ENCODE results near the gene SIAH3. TPM values are rescaled to one million over a fixed set of nuclear protein-coding genes. Genes with fewer than 3 reads are reported as not detected.

The SIAH3 gene
- total and polyA plus RNA-seq, 2 experiments from 2014 or later: 0.13 to 0.17 TPM

GRCh38 chr13:45860240-45860639, 8.7 kb upstream of the SIAH3 start (continued):
- TF ChIP-seq CTCF (conservative IDR thresholded peaks at IDR 0.05; ENCODE audit: low read depth in 2 of 2): no peak
- no peak for TF ChIP-seq JUNB (IDR thresholded peaks at IDR 0.05; ENCODE audit: unreplicated experiment)
- no peak for TF ChIP-seq EZH2phosphoT487 (IDR thresholded peaks at IDR 0.05; ENCODE audit: unreplicated experiment)
- no peak for TF ChIP-seq ZNF114 (CRISPR knock-in tag; IDR thresholded peaks at IDR 0.05)

- no peaks in the 10 kb centered on the region for H3K36me3 ChIP-seq (ENCODE audit: insufficient read depth)
- no peak overlapping the region for H3K27ac Mint-ChIP-seq
- peaks cover 15% of the 10 kb centered on the region; the same call in 2 of the 3 replicates for H3K4me1 Mint-ChIP-seq
- H3K4me2 ChIP-seq: no peak overlapping the region
- peaks cover 9% of the 10 kb centered on the region for H3K4me1 ChIP-seq (ENCODE audit: insufficient read depth)
- no peaks in the 10 kb centered on the region for H3F3A ChIP-seq (replicated peaks; ENCODE audit: low read depth)
- DNase-seq (ENCODE audit: low spot score): peak; percentile 72
- H3K27me3 Mint-ChIP-seq (ENCODE audit: insufficient read depth, low read depth, poor library complexity): peaks cover 2% of the 10 kb centered on the region
- no peaks in the 10 kb centered on the region for H3K9me2 ChIP-seq (ENCODE audit: insufficient read depth)
- no peak for TF ChIP-seq JUNB (IDR thresholded peaks at IDR 0.05; ENCODE audit: unreplicated experiment)
- TF ChIP-seq POLR2AphosphoS5 (IDR thresholded peaks at IDR 0.05; ENCODE audit: low read depth): no peak
- TF ChIP-seq STAT1 (IDR thresholded peaks at IDR 0.05; ENCODE audit: unreplicated experiment): no peak
- no peak for TF ChIP-seq CREB1 (CRISPR knock-in tag; IDR thresholded peaks at IDR 0.05; ENCODE audit: low read depth)
- no peak overlapping the region for H3K4me3 Mint-ChIP-seq
- no peaks in the 10 kb centered on the region for H3K27me3 ChIP-seq (ENCODE audit: insufficient read depth)
- H3K36me3 Mint-ChIP-seq (ENCODE audit: low read depth): no peaks in the 10 kb centered on the region
- no peaks in the 10 kb centered on the region for H4K20me1 ChIP-seq (replicated peaks; ENCODE audit: insufficient read depth)
- no peaks in the 10 kb centered on the region for H3K79me2 ChIP-seq (replicated peaks; ENCODE audit: insufficient read depth)
- no peaks in the 10 kb centered on the region for H3K9me3 Mint-ChIP-seq
- H3K4me3 ChIP-seq: no peak overlapping the region
- peak; percentile 95 for ATAC-seq
- no peak overlapping the region for H2AFZ ChIP-seq
- no peak overlapping the region for H3K27ac ChIP-seq (ENCODE audit: low read depth)
Measured at GRCh38 chr13:45859705-45860104, 8.2 kb upstream of the SIAH3 start.

GRCh38 chr13:45852494-45852893, 941 bp upstream of the SIAH3 start:
- peak; percentile 27 for DNase-seq (ENCODE audit: low spot score)
- no peak overlapping the region; the same call in 2 of the 3 replicates for H3K4me3 Mint-ChIP-seq
- H3K27me3 ChIP-seq (ENCODE audit: insufficient read depth): peaks cover 35% of the 10 kb centered on the region
- TF ChIP-seq ZNF114 (CRISPR knock-in tag; IDR thresholded peaks at IDR 0.05): no peak
- TF ChIP-seq POLR2AphosphoS5 (IDR thresholded peaks at IDR 0.05; ENCODE audit: low read depth): no peak
- no peak for TF ChIP-seq CTCF (conservative IDR thresholded peaks at IDR 0.05; ENCODE audit: low read depth in 2 of 2)
- no peak for TF ChIP-seq ZNF331 (CRISPR knock-in tag; IDR thresholded peaks at IDR 0.05; ENCODE audit: low read depth)
- TF ChIP-seq JUNB (IDR thresholded peaks at IDR 0.05; ENCODE audit: unreplicated experiment): no peak
- TF ChIP-seq ETS1 (IDR thresholded peaks at IDR 0.05): no peak
- TF ChIP-seq EZH2 (IDR thresholded peaks at IDR 0.05; ENCODE audit: low read depth, unreplicated experiment): no peak
- no peak for TF ChIP-seq REST (IDR thresholded peaks at IDR 0.05; ENCODE audit: unreplicated experiment)
- no peak for TF ChIP-seq EZH2phosphoT487 (IDR thresholded peaks at IDR 0.05; ENCODE audit: unreplicated experiment)

More at GRCh38 chr13:45852494-45852893, 941 bp upstream of the SIAH3 start:
- Histone ChIP-seq H3K4me1 (ENCODE audit: insufficient read depth) (peaks cover 35% of the 10 kb centered on the region), H3K36me3 (ENCODE audit: insufficient read depth) (no peaks in the 10 kb centered on the region), H3K4me3 (no peak overlapping the region), H3K9me2 (ENCODE audit: insufficient read depth) (no peaks in the 10 kb centered on the region), H4K20me1 (replicated peaks; ENCODE audit: insufficient read depth) (no peaks in the 10 kb centered on the region), H3K79me2 (replicated peaks; ENCODE audit: insufficient read depth) (no peaks in the 10 kb centered on the region), H3F3A (replicated peaks; ENCODE audit: low read depth) (no peaks in the 10 kb centered on the region), H3K4me2 (peak overlapping the region; percentile 47), H3K27ac (ENCODE audit: low read depth) (no peak overlapping the region), H2AFZ (peak overlapping the region; percentile 7; the same call in 1 of the 2 replicates)
- Mint-ChIP-seq H3K27me3 (ENCODE audit: insufficient read depth, low read depth, poor library complexity) (peaks cover 28% of the 10 kb centered on the region), H3K4me1 (peaks cover 45% of the 10 kb centered on the region), H3K36me3 (ENCODE audit: low read depth) (0 out of 3 replicates have a peak, but pooled peaks cover 3% of the 10 kb centered on the region), H3K9me3 (peaks cover 6% of the 10 kb centered on the region; the same call in 2 of the 3 replicates), H3K27ac (no peak overlapping the region)
- ATAC-seq: no peak

All from GM23338 (cell line).